22Rv1 (cell line): ENCODE results near the gene MFGE8.

Experiments
- CTCF ChIP-seq: fragments of 450-650 bp; IDR thresholded peaks from 2 replicates; pipeline ENCODE4 v1.5.1; 2017; ENCODE audit warnings: mild to moderate bottlenecking
- ZFX ChIP-seq: fragments of 450-650 bp; IDR thresholded peaks from 2 replicates; pipeline ENCODE4 v1.6.1; 2017; ENCODE audit warnings: antibody characterized with exemption, borderline replicate concordance

GRCh38 chr15:88932271-88932874 lies 19.2 kb upstream of the MFGE8 start:
- TF ChIP-seq CTCF = no peak
- TF ChIP-seq ZFX = no peak
